ENCODE results near the gene DCDC1. TPM values are rescaled to one million over a fixed set of nuclear protein-coding genes. Genes with fewer than 3 reads are reported as not detected.

Gene DCDC1
- total RNA-seq, 2 experiments from 2014 or later, result 0.21 to 0.27 TPM

DNA sequence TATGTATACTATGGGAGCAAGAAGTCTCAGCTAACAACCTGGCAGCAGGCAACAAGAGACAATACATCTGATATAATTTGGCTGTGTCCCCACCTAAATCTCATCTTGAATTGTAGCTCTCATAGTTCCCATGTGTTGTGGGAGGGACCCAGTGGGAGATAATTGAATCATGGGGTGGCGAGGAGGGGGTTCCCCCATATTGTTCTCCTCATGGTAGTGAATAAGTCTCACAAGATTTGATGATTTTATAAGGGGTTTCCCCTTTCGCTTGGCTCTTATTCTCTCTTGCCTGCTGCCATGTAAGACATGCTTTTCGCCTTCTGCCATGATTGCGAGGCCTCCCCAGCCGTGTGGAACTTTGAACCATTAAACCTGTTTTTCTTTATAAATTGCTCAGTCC lies 6.3 kb upstream of the DCDC1 start:
- H3K4me1 Mint-ChIP-seq (ENCODE audit: low read depth), result peaks cover 31% of the 10 kb centered on the region
- peak; percentile 14 for DNase-seq
- CTCF ChIA-PET, result no interaction called here

DNA sequence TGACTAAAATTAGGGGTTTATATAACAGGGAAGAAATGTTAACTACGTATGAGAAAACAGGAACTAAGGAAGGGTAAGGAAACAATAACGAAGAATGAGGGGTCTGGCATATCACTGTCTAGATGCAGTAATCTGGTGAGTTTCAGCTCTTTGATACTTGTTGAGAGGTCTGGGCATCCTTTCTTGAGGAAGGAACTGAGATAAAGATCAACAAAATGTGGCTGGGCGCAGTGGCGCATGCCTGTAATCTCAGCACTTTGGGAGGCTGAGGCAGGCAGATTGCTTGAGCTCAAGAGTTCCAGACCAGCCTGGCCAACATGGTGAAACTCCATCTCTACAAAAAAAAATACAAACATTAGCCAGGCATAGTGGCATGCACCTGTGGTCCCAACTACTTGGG lies 2.7 kb downstream of the DCDC1 start:
- ChIA-PET POLR2A (no interaction called here), CTCF (no interaction called here)
- H3K27me3 Mint-ChIP-seq, result no peaks in the 10 kb centered on the region
- peak overlapping the region; percentile 7 for H3K27ac Mint-ChIP-seq
- H3K36me3 Mint-ChIP-seq, result no peaks in the 10 kb centered on the region
- intact Hi-C loops (cut with micrococcal nuclease), result loop anchor here (5.0 kb wide), 4 partner anchors 446 to 1796 kb away; partner anchors contain the start of genes ARL14EP, CSTF3, PAX6 and RCN1
- no peaks in the 10 kb centered on the region for H3K9me3 Mint-ChIP-seq
- peak; percentile 28 for DNase-seq
- peaks cover 50% of the 10 kb centered on the region for H3K4me1 Mint-ChIP-seq (ENCODE audit: low read depth)
- H3K4me3 Mint-ChIP-seq, result peak overlapping the region; percentile 7

More for the DNA sequence above, 6.3 kb upstream of the DCDC1 start:
- no peaks in the 10 kb centered on the region for H3K27me3 Mint-ChIP-seq
- H3K4me3 Mint-ChIP-seq, result no peak overlapping the region
- intact Hi-C loops (cut with micrococcal nuclease), result no loop called here
- H3K9me3 Mint-ChIP-seq, result no peaks in the 10 kb centered on the region
- POLR2A ChIA-PET, result no interaction called here
- H3K36me3 Mint-ChIP-seq, result peaks cover 19% of the 10 kb centered on the region
- no peak overlapping the region for H3K27ac Mint-ChIP-seq

DNA sequence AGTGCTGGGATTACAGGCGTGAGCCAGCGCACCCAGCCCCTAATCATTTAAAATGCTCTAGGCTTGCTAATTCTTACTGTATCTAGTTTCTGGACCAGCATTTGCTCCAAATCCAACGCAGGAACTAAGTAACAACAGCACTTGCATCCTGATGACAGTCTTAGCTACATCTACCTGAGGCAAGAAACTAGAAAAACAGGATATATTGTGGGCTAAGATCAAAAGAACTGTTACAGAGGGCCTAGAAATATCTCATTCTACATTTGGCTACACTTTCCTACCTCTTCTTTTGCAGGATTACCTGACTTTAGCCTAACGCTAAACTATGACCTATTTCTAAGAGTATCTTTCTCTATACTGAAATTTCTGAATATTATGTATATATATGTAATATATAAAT lies 7.8 kb downstream of the DCDC1 start:
- Mint-ChIP-seq H3K27ac (no peak overlapping the region), H3K4me1 (ENCODE audit: low read depth) (peaks cover 23% of the 10 kb centered on the region), H3K36me3 (no peaks in the 10 kb centered on the region), H3K27me3 (no peaks in the 10 kb centered on the region), H3K9me3 (no peaks in the 10 kb centered on the region), H3K4me3 (no peak overlapping the region)
- no peak for DNase-seq
- intact Hi-C loops (cut with micrococcal nuclease), result no loop called here
- ChIA-PET CTCF (no interaction called here), POLR2A (no interaction called here)

DNA sequence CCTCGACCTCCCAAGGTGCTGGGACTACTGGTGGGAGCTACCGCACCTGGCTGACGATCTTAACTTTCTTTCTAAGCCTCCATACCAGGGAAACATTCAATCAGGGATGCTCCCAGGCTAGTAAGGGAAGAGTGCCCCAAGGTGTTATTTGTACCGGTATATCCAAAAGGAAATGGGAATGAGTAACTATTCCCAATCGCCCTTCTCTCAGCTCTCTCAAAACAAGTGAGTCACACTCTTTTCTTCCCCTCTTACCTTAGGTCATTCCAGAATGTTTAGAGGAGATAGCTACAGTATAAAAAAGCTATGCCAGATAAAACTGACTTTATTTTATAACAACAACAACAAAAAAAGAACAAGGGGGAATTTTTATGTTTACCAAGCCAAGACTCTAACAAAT lies 13.7 kb downstream of the DCDC1 start:
- intact Hi-C loops (cut with micrococcal nuclease), result no loop called here
- Mint-ChIP-seq H3K4me3 (no peak overlapping the region), H3K9me3 (no peaks in the 10 kb centered on the region), H3K27me3 (no peaks in the 10 kb centered on the region), H3K27ac (no peak overlapping the region), H3K36me3 (no peaks in the 10 kb centered on the region), H3K4me1 (ENCODE audit: low read depth) (no peaks in the 10 kb centered on the region)
- CTCF ChIA-PET, result no interaction called here
- POLR2A ChIA-PET, result no interaction called here
- no peak for DNase-seq

- CTCF ChIA-PET, result no interaction called here
- Mint-ChIP-seq H3K4me1 (ENCODE audit: low read depth) (no peaks in the 10 kb centered on the region), H3K36me3 (no peaks in the 10 kb centered on the region), H3K9me3 (no peaks in the 10 kb centered on the region), H3K4me3 (no peak overlapping the region), H3K27me3 (no peaks in the 10 kb centered on the region), H3K27ac (no peak overlapping the region)
- DNase-seq, result no peak
- POLR2A ChIA-PET, result no interaction called here
- intact Hi-C loops (cut with micrococcal nuclease), result no loop called here
Measured at GRCh38 chr11:31355131-31355530, 14.4 kb downstream of the DCDC1 start.

DNA sequence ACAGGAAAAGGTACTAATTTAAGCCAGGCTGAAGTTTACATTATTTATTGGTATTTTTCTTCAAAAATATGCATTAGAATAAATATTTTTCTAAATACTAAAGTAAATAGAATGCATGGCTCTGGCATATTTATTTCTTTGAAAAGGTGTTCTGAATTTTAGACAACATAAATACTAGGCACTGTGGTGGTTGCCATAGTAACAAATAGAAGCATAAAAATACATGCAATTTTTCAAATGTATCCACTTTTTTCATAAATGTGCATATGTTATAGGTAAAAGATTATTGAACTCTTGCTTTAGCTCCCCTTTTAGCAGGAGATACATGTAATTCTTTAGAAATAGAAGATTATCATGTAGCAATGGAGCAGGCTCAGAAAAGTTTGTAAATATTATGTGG lies 18.4 kb downstream of the DCDC1 start:
- Mint-ChIP-seq H3K27me3 (no peaks in the 10 kb centered on the region), H3K9me3 (no peaks in the 10 kb centered on the region), H3K27ac (no peak overlapping the region), H3K4me3 (no peak overlapping the region), H3K36me3 (no peaks in the 10 kb centered on the region), H3K4me1 (ENCODE audit: low read depth) (no peaks in the 10 kb centered on the region)
- CTCF ChIA-PET, result no interaction called here
- DNase-seq, result no peak
- POLR2A ChIA-PET, result no interaction called here
- intact Hi-C loops (cut with micrococcal nuclease), result no loop called here

- Mint-ChIP-seq H3K36me3 (no peaks in the 10 kb centered on the region), H3K4me1 (ENCODE audit: low read depth) (no peaks in the 10 kb centered on the region), H3K27me3 (peaks cover 11% of the 10 kb centered on the region), H3K27ac (no peak overlapping the region), H3K9me3 (no peaks in the 10 kb centered on the region), H3K4me3 (no peak overlapping the region)
- POLR2A ChIA-PET, result no interaction called here
- CTCF ChIA-PET, result interaction anchor here (0.6 to 2.0 kb wide), 7 partner anchors 9 to 1008 kb away, joined by 3 to 11 read pairs (median 3); no protein-coding TSS in a partner anchor
- DNase-seq, result peak; percentile 16
- intact Hi-C loops (cut with micrococcal nuclease), result no loop called here
Measured at GRCh38 chr11:31340903-31341572, 28.5 kb downstream of the DCDC1 start.

DNA sequence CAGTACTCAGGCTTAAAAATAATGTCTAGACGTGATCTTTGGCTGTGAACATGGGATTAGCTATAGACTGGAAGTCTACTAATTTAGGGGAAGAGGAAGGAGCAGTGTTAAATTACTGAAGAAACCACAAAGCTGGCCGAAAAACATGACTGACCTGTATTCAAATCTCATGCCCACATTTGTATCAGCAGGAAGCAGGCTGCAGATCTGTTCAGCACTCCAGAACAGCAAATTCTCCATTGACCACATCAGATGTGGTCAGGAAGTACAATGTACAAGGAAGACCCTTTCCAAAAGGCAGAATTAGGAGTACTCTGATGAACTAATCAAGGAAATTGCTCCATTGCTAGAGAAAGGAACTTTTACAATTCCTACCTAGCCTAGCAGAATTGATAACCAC lies 31.7 kb downstream of the DCDC1 start:
- intact Hi-C loops (cut with micrococcal nuclease), result no loop called here
- POLR2A ChIA-PET, result no interaction called here
- Mint-ChIP-seq H3K36me3 (no peaks in the 10 kb centered on the region), H3K4me1 (ENCODE audit: low read depth) (no peaks in the 10 kb centered on the region), H3K9me3 (no peaks in the 10 kb centered on the region), H3K27me3 (peaks cover 12% of the 10 kb centered on the region), H3K27ac (no peak overlapping the region), H3K4me3 (no peak overlapping the region)
- no peak for DNase-seq
- CTCF ChIA-PET, result no interaction called here

- intact Hi-C loops (cut with micrococcal nuclease), result no loop called here
Measured at GRCh38 chr11:31328697-31329096, 40.8 kb downstream of the DCDC1 start.

DNA sequence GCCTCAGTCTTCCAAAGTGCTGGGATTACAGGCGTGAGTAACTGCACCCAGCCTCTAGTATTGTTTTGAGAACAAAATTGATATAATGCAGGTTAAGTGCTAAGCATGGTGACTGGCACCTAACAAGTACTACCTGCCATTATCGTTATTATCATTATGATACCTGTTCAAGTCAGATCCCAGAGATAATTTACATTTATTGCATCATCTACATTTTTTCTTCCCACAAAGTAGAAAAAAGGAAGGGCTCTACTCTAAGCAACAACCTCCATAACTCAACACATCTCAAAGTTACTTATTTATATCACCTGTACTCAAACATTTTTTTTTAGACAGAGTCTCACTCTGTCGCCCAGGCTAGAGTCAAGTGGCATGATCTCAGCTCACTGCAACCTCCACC lies 42.1 kb downstream of the DCDC1 start:
- Mint-ChIP-seq H3K36me3 (no peaks in the 10 kb centered on the region), H3K27me3 (peaks cover 3% of the 10 kb centered on the region), H3K9me3 (peaks cover 4% of the 10 kb centered on the region), H3K4me1 (ENCODE audit: low read depth) (peaks cover 7% of the 10 kb centered on the region), H3K27ac (no peak overlapping the region), H3K4me3 (no peak overlapping the region)
- POLR2A ChIA-PET, result no interaction called here
- intact Hi-C loops (cut with micrococcal nuclease), result no loop called here
- no peak for DNase-seq
- CTCF ChIA-PET, result no interaction called here

More at GRCh38 chr11:31328697-31329096, 40.8 kb downstream of the DCDC1 start:
- POLR2A ChIA-PET, result no interaction called here
- Mint-ChIP-seq H3K4me1 (ENCODE audit: low read depth) (peaks cover 7% of the 10 kb centered on the region), H3K9me3 (peaks cover 4% of the 10 kb centered on the region), H3K4me3 (no peak overlapping the region), H3K27me3 (peaks cover 3% of the 10 kb centered on the region), H3K27ac (no peak overlapping the region), H3K36me3 (no peaks in the 10 kb centered on the region)
- no peak for DNase-seq
- CTCF ChIA-PET, result no interaction called here

GRCh38 chr11:31326470-31327148 lies 42.9 kb downstream of the DCDC1 start:
- Mint-ChIP-seq H3K27me3 (no peaks in the 10 kb centered on the region), H3K9me3 (peaks cover 4% of the 10 kb centered on the region), H3K4me1 (ENCODE audit: low read depth) (peaks cover 7% of the 10 kb centered on the region), H3K27ac (no peak overlapping the region), H3K4me3 (no peak overlapping the region), H3K36me3 (no peaks in the 10 kb centered on the region)
- CTCF ChIA-PET, result no interaction called here
- DNase-seq, result no peak
- POLR2A ChIA-PET, result no interaction called here
- intact Hi-C loops (cut with micrococcal nuclease), result no loop called here

- no peaks in the 10 kb centered on the region for H3K27me3 Mint-ChIP-seq
- no peaks in the 10 kb centered on the region for H3K9me3 Mint-ChIP-seq
- H3K4me1 Mint-ChIP-seq (ENCODE audit: low read depth), result peaks cover 7% of the 10 kb centered on the region
- intact Hi-C loops (cut with micrococcal nuclease), result no loop called here
- ChIA-PET POLR2A (no interaction called here), CTCF (no interaction called here)
- H3K27ac Mint-ChIP-seq, result no peak overlapping the region
- H3K36me3 Mint-ChIP-seq, result no peaks in the 10 kb centered on the region
- DNase-seq, result no peak
- no peak overlapping the region for H3K4me3 Mint-ChIP-seq
Measured at GRCh38 chr11:31325160-31325559, 44.4 kb downstream of the DCDC1 start.

DNA sequence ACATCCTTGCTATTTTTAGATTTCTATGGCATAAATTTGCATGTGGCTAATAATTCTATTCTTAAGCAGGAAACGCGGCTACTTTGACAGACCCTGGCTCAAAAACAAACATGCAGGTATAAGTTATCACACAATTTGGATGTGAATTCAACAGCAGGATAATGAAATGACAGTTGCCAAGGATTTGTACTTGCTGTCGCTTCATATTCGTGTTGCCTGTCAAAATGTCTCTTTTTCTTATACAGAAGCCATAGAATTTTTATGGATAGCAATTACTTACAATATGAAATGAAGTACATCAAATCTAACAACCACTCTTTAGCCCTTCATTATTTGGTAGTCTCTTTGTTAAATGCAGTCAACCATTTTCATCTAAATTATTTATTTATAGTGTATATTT lies 46.4 kb downstream of the DCDC1 start:
- ChIA-PET POLR2A (no interaction called here), CTCF (no interaction called here)
- intact Hi-C loops (cut with micrococcal nuclease), result no loop called here
- DNase-seq, result no peak
- no peaks in the 10 kb centered on the region for H3K36me3 Mint-ChIP-seq
- no peaks in the 10 kb centered on the region for H3K27me3 Mint-ChIP-seq
- H3K4me1 Mint-ChIP-seq (ENCODE audit: low read depth), result peaks cover 7% of the 10 kb centered on the region
- no peak overlapping the region for H3K27ac Mint-ChIP-seq
- no peak overlapping the region for H3K4me3 Mint-ChIP-seq
- H3K9me3 Mint-ChIP-seq, result no peaks in the 10 kb centered on the region
